ENCODE measurements around the gene TCOF1. TPM values are rescaled to one million over a fixed set of nuclear protein-coding genes. Genes with fewer than 3 reads are reported as not detected.

The TCOF1 gene
- total and polyA plus RNA-seq, 2 experiments from 2014 or later, result 86.8 to 165 TPM

- H3K27ac Mint-ChIP-seq, result no peak overlapping the region
These were observed 15.1 kb downstream of the TCOF1 start for GRCh38 chr5:150372639-150373038.

DNA sequence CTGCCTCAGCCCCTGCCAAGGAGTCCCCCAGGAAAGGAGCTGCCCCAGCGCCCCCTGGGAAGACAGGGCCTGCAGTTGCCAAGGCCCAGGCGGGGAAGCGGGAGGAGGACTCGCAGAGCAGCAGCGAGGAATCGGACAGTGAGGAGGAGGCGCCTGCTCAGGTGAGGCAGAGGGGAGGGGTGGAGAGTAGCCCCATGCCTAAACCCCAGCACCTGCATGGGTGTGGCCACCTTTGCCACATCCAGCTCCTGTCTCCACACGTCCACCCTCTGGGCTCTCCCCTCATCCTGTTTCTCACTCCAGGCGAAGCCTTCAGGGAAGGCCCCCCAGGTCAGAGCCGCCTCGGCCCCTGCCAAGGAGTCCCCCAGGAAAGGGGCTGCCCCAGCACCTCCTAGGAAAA is 17.2 kb downstream of the TCOF1 start:
- Histone ChIP-seq H3K9me2 (ENCODE audit: insufficient read depth) (no peaks in the 10 kb centered on the region), H3F3A (replicated peaks; ENCODE audit: low read depth) (0 out of 2 replicates have a peak, but pooled peaks cover 3% of the 10 kb centered on the region), H4K20me1 (replicated peaks; ENCODE audit: insufficient read depth) (peaks cover 27% of the 10 kb centered on the region), H3K27me3 (ENCODE audit: insufficient read depth) (no peaks in the 10 kb centered on the region), H3K4me2 (no peak overlapping the region), H3K36me3 (ENCODE audit: insufficient read depth) (peaks cover 61% of the 10 kb centered on the region), H2AFZ (no peak overlapping the region), H3K4me1 (ENCODE audit: insufficient read depth) (no peaks in the 10 kb centered on the region), H3K27ac (ENCODE audit: low read depth) (no peak overlapping the region), H3K4me3 (no peak overlapping the region), H3K79me2 (replicated peaks; ENCODE audit: insufficient read depth) (no peaks in the 10 kb centered on the region)
- Mint-ChIP-seq H3K4me3 (no peak overlapping the region), H3K27ac (no peak overlapping the region), H3K36me3 (ENCODE audit: low read depth) (peaks cover 97% of the 10 kb centered on the region), H3K4me1 (peaks cover 3% of the 10 kb centered on the region; the same call in 1 of the 3 replicates), H3K27me3 (ENCODE audit: insufficient read depth, low read depth, poor library complexity) (peaks cover 6% of the 10 kb centered on the region), H3K9me3 (no peaks in the 10 kb centered on the region; the same call in 2 of the 3 replicates)
- ATAC-seq (no peak), DNase-seq (ENCODE audit: low spot score) (no peak)
- TF ChIP-seq CTCF (conservative IDR thresholded peaks at IDR 0.05; ENCODE audit: low read depth in 2 of 2) (no peak), ZNF114 (CRISPR knock-in tag; IDR thresholded peaks at IDR 0.05) (no peak), EZH2 (IDR thresholded peaks at IDR 0.05; ENCODE audit: low read depth, unreplicated experiment) (no peak)
- TF ChIP-seq, protein P1, sequence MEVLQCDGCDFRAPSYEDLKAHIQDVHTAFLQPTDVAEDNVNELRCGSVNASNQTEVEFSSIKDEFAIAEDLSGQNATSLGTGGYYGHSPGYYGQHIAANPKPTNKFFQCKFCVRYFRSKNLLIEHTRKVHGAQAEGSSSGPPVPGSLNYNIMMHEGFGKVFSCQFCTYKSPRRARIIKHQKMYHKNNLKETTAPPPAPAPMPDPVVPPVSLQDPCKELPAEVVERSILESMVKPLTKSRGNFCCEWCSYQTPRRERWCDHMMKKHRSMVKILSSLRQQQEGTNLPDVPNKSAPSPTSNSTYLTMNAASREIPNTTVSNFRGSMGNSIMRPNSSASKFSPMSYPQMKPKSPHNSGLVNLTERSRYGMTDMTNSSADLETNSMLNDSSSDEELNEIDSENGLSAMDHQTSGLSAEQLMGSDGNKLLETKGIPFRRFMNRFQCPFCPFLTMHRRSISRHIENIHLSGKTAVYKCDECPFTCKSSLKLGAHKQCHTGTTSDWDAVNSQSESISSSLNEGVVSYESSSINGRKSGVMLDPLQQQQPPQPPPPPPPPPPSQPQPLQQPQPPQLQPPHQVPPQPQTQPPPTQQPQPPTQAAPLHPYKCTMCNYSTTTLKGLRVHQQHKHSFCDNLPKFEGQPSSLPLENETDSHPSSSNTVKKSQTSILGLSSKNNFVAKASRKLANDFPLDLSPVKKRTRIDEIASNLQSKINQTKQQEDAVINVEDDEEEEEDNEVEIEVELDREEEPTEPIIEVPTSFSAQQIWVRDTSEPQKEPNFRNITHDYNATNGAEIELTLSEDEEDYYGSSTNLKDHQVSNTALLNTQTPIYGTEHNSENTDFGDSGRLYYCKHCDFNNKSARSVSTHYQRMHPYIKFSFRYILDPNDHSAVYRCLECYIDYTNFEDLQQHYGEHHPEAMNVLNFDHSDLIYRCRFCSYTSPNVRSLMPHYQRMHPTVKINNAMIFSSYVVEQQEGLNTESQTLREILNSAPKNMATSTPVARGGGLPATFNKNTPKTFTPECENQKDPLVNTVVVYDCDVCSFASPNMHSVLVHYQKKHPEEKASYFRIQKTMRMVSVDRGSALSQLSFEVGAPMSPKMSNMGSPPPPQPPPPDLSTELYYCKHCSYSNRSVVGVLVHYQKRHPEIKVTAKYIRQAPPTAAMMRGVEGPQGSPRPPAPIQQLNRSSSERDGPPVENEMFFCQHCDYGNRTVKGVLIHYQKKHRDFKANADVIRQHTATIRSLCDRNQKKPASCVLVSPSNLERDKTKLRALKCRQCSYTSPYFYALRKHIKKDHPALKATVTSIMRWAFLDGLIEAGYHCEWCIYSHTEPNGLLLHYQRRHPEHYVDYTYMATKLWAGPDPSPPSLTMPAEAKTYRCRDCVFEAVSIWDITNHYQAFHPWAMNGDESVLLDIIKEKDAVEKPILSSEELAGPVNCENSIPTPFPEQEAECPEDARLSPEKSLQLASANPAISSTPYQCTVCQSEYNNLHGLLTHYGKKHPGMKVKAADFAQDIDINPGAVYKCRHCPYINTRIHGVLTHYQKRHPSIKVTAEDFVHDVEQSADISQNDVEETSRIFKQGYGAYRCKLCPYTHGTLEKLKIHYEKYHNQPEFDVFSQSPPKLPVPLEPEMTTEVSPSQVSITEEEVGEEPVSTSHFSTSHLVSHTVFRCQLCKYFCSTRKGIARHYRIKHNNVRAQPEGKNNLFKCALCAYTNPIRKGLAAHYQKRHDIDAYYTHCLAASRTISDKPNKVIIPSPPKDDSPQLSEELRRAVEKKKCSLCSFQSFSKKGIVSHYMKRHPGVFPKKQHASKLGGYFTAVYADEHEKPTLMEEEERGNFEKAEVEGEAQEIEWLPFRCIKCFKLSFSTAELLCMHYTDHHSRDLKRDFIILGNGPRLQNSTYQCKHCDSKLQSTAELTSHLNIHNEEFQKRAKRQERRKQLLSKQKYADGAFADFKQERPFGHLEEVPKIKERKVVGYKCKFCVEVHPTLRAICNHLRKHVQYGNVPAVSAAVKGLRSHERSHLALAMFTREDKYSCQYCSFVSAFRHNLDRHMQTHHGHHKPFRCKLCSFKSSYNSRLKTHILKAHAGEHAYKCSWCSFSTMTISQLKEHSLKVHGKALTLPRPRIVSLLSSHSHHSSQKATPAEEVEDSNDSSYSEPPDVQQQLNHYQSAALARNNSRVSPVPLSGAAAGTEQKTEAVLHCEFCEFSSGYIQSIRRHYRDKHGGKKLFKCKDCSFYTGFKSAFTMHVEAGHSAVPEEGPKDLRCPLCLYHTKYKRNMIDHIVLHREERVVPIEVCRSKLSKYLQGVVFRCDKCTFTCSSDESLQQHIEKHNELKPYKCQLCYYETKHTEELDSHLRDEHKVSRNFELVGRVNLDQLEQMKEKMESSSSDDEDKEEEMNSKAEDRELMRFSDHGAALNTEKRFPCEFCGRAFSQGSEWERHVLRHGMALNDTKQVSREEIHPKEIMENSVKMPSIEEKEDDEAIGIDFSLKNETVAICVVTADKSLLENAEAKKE (CRISPR knock-in tag; IDR thresholded peaks at IDR 0.05), result no peak

More at GRCh38 chr5:150372639-150373038, 15.1 kb downstream of the TCOF1 start:
- no peak overlapping the region for H2AFZ ChIP-seq
- DNase-seq (ENCODE audit: low spot score) (no peak), ATAC-seq (no peak)
- peaks cover 5% of the 10 kb centered on the region for H3K27me3 Mint-ChIP-seq (ENCODE audit: insufficient read depth, low read depth, poor library complexity)
- H3K4me3 Mint-ChIP-seq, result no peak overlapping the region
- H3K36me3 Mint-ChIP-seq (ENCODE audit: low read depth), result peaks cover 95% of the 10 kb centered on the region
- H3K4me1 Mint-ChIP-seq, result peaks cover 2% of the 10 kb centered on the region; the same call in 1 of the 3 replicates
- no peaks in the 10 kb centered on the region; the same call in 2 of the 3 replicates for H3K9me3 Mint-ChIP-seq
- 0 out of 2 replicates have a peak, but pooled peaks cover under 1% of the 10 kb centered on the region for H3F3A ChIP-seq (replicated peaks; ENCODE audit: low read depth)
- no peaks in the 10 kb centered on the region for H3K27me3 ChIP-seq (ENCODE audit: insufficient read depth)
- no peaks in the 10 kb centered on the region for H3K79me2 ChIP-seq (replicated peaks; ENCODE audit: insufficient read depth)
- peaks cover 60% of the 10 kb centered on the region for H3K36me3 ChIP-seq (ENCODE audit: insufficient read depth)
- H4K20me1 ChIP-seq (replicated peaks; ENCODE audit: insufficient read depth), result peaks cover 21% of the 10 kb centered on the region
- H3K4me1 ChIP-seq (ENCODE audit: insufficient read depth), result no peaks in the 10 kb centered on the region
- TF ChIP-seq POLR2AphosphoS5 (IDR thresholded peaks at IDR 0.05; ENCODE audit: low read depth), result no peak
- TF ChIP-seq CREB1 (CRISPR knock-in tag; IDR thresholded peaks at IDR 0.05; ENCODE audit: low read depth), result no peak
- TF ChIP-seq EZH2 (IDR thresholded peaks at IDR 0.05; ENCODE audit: low read depth, unreplicated experiment), result no peak
- no peak for TF ChIP-seq NANOG (IDR thresholded peaks at IDR 0.05; ENCODE audit: borderline replicate concordance)
- no peak overlapping the region for H3K4me3 ChIP-seq
- H3K9me2 ChIP-seq (ENCODE audit: insufficient read depth), result no peaks in the 10 kb centered on the region
- H3K4me2 ChIP-seq, result no peak overlapping the region
- H3K27ac ChIP-seq (ENCODE audit: low read depth), result no peak overlapping the region

All from GM23338 (cell line).